ENCODE measurements around the gene PLEKHH1.

- no peak for TF ChIP-seq GATA3 (IDR thresholded peaks at IDR 0.05; ENCODE audit: low read depth, low read length)
- no peak for TF ChIP-seq GATA2 (IDR thresholded peaks at IDR 0.05; ENCODE audit: low read depth, low read length)
Observed at GRCh38 chr14:67536087-67536486, 3.0 kb downstream of the PLEKHH1 start.
